Superior temporal gyrus (tissue), 1 donor: Measurements from ENCODE around the gene LRRC8C.
A peak's percentile ranks its signal among the peaks of the same experiment; 100 is the strongest.

Experiments
- DNase-seq: peaks from one replicate; pipeline ENCODE4 v3.0.0-alpha.2; 2016; ENCODE audit errors: extremely low spot score

LRRC8C gene

GRCh38 chr1:89732643-89733222 is 99.8 kb downstream of the LRRC8C start:
- DNase-seq, result no peak

DNA sequence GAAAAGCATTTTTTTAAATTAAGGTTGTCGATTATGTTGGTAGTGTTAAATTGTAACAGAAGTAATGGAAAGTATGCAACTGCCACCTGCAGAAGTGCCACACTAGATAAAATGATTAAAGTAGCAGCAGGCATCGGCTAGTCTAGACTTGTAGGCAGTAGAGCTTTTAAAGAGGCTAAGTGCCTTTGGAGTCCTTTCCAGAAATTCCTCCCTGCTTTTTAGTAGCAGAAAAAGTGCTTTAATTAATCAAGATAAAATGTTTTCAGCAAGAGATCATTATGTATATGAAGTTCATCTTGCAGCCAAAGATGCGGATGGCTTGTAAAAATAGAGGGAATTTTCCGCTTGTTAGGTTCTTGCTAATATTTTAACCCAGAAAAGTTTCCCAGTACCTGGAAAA is 100.8 kb downstream of the LRRC8C start:
- DNase-seq, result no peak

DNA sequence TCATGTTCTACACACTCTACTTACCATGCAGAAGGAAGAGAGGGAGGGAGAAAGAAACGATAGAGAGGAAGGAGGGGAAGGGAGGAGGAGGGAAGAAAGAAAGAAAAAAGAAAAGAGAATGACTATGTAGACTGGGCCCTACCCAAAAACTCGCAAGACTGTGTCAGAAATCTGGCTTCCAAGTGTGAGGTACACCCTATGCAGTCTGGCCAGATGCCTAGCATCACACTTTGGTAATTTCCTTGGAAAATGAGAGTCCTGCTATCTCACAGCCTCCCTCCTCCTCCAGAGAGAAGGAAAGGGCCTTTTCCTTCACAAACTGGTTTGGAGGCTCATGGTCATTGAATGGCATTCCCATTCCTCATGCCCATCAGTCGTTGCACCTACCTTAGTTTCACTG is 101.5 kb downstream of the LRRC8C start:
- DNase-seq, result no peak

GRCh38 chr1:89735479-89735878 is 102.6 kb downstream of the LRRC8C start:
- DNase-seq, result no peak

DNA sequence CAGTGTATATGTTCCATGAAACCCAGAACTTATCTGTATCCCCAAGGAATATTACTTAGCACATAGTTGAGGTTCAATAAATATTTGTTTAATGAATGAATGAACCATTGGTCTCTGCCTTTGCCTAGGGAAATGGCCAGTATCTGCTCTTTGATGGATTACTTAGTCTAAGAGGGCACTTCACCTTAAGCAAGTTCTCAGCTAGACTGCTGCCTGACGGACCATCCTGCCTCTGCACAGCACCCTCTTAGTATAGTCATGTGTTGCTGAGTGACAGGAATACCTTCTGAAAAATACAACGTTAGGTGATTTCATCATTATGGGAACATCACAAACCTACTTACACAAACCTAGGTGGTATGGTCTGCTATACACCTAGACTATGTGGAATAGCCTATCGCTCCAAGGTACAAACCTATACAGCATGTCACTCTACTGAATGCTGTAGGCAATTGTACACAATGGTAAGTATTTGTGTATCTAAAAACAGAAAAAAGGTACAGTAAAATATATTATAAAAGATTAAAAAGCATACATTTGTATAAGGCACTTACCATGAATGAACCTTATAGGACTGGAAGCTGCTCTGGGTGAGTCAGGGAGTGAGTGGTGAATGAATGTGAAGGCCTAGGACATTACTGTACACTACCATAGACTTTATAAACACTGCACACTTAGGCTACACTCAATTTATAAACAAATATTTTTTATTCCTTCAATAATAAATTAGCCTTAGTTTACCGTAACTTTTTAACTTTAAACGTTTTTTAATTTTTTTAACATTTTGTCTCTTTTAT is 104.2 kb downstream of the LRRC8C start:
- no peak for DNase-seq

DNA sequence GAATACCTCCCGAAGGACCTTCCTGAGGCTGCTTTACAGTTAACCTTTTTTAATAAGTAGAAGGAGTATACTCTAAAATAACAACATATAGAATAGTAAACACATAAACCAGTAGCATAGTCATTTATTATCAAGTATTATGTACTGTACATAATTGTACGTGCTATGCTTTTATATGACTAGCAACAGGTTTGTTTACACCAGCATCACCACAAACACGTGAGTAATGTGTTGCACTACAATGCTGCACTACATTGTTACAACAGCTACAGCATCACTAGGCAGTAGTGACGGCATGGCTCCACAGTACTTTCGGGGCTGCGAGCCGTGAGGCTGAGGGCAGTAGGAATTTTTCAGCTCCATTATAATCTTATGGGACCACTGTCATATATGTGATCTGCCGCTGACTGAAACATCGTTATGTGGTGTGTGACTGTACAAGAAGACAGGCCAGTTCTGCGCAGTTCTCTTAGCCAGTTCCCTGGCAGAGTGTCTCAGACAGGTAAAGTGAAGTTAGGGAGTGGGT is 105.1 kb downstream of the LRRC8C start:
- DNase-seq, result no peak

GRCh38 chr1:89739013-89739843 is 106.3 kb downstream of the LRRC8C start:
- DNase-seq, result no peak

- no peak for DNase-seq
These were observed 106.9 kb downstream of the LRRC8C start for GRCh38 chr1:89739844-89740216.

- no peak for DNase-seq
These were observed 110.9 kb downstream of the LRRC8C start for GRCh38 chr1:89743788-89744187.

GRCh38 chr1:89746424-89747149 is 113.7 kb downstream of the LRRC8C start:
- no peak for DNase-seq

DNA sequence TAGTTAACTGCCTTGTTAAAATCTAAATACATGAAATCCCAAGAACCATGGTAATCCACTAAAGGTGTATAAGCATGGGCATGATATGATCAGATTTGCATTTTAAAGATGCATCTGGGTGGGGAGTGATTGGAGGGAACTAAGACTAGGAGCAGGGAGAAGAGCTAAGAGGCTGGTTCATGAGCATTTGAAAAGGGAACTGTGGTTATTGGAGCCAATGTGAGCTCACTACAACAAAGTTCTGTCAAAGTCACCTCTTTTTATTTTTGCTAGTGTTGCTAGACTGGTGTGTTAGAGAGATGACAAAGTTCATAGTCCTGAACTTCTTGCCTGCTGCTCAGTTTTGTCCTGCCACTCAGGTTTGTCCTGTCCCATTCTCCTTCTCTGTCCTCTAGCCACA is 120.8 kb downstream of the LRRC8C start:
- no peak for DNase-seq

GRCh38 chr1:89754518-89754917 is 121.6 kb downstream of the LRRC8C start:
- no peak for DNase-seq

- DNase-seq, result no peak
These were observed 122.7 kb downstream of the LRRC8C start for GRCh38 chr1:89755591-89755990.

GRCh38 chr1:89757532-89757931 is 124.6 kb downstream of the LRRC8C start:
- peak; percentile 43 for DNase-seq

- DNase-seq, result no peak
These were observed 125.2 kb downstream of the LRRC8C start for GRCh38 chr1:89758156-89758555.

- DNase-seq, result no peak
These were observed 126.1 kb downstream of the LRRC8C start for GRCh38 chr1:89759036-89759435.

DNA sequence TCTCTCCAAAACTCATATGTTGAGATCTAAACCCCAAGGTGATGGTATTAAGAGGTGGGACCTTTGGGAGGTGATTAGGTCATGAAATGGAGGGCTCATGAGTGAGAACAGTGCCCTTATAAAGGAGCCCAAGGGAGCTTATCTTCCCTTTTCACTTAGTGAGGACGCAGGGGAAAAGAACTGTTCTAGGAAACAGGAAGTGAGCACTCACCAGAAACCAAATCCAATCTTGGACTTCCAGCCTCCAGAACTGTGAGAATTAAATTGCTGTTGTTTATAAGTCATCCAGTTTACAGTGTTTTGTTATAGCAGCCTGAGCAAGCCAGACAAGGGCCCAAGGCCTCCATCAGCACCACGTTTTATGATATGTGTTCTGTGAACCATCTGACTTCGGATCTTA is 127.6 kb downstream of the LRRC8C start:
- no peak for DNase-seq

DNA sequence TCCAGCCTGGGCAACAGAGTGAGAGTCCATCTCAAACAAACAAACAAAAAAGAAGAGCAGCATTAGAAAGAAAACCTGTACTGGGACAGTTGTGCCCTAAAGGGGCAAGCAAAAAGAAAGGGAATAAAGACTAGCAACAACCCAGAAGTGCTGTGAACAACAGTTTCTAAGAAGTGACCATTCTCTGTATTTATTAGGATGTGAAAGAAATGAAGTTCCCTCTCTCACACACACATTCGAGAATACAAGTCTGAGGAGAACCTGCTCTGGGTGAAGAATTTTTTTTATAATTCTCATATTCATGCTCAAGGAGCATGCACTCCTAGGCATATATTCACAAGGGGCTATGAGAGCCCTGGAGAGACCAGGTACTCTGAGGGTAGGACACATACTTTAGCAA is 128.4 kb downstream of the LRRC8C start:
- no peak for DNase-seq

DNA sequence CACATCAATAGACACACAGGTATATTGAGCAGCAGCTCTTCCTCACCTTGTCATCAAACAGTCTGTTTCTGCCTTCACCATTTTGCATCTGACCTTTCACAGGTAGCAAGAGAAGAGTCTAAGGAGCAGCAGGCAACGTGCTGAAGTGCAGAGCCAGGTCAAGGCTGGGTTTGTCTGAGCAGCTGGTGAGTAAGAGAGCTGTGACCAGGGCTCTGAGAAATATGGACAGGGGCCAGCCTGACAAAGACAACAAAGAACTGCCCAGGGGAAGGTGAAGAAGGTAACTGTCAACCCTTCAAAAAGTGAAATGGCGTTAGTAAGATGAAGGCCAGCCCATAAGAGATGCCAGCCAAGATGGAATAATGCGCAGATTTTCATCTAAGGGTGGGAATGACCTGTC is 129.0 kb downstream of the LRRC8C start:
- no peak for DNase-seq

DNA sequence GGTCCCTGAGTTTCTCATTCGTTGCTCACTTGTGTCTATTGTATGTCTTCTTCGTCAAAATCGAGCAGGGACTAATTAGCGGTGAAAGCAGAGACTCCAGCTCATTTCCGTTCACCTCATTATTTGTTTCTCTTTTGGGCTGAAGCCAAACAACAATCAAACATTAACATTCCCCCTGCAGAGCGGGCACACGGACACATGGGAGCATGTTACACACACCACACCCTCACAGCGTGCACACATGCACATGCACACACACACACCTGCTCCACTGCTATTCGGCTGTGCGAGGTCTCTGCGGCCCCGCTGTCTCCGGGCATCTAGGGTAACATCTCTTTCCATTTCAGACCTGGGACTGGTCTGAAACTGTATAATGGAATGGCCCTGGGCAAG is 129.5 kb downstream of the LRRC8C start:
- DNase-seq, result no peak

DNA sequence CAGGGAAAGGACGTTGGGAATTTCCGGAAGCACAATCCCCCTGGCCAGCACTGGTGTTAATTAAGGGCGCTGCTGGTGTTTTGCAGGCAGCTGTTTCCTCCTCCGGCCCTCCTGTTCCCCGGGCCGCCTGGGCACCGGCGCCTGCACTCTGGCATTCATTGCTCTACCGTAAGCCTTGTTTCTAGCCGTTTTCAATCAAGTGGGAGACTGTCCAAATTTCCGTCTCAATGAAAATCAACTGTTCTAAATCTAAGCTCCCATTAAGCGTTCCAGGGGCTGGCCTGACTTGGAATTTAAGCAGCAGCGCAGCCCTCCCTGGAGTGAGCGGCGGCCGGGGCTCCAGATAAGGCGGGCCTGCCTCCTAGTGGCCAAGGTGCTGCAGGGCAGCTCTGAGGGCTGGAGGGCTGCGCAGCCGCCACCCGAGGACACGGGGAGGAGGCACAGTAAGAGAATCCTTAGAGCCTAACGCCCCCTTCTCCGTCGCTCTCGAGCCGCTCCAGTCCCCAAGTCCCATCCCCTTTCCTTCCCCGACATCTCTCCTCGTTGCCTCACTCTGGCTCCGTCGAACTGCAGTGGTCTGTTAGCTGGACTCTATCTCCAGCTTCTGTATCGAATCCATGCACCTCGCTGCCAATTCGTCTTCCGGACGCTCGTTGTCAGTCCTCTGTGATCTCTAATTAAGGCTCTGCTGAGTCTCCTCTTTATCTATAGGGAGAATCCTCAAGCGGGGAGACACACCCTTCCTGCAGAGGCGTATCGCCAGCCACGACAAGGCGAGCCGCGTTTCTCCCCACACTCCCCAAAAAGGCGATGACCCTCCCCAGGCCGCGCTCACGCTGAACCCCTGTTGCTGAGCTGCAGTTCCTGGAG is 130.1 kb downstream of the LRRC8C start:
- peak; percentile 94 for DNase-seq
